ENCODE data around the gene ADGRL2. TPM values are rescaled to one million over a fixed set of nuclear protein-coding genes. Genes with fewer than 3 reads are reported as not detected.

ADGRL2 gene
- total and polyA plus RNA-seq, 2 donors (not counting 3 experiments of a cell fraction or from before 2014, with no cell fraction given) = 32.7 to 46.1 TPM

DNA sequence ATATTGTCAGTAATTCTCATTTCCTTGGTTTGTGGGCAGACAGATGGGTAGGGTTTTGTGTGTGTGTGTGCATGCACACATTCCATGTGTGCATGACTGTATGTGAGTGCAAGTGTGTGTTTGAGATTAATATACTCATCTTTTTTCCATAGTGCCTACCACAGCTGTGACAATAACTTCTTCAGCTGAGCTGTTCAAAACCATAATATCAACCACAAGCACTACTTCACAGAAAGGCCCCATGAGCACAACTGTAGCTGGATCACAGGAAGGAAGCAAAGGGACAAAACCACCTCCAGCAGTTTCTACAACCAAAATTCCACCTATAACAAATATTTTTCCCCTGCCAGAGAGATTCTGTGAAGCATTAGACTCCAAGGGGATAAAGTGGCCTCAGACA is 149.3 kb downstream of the ADGRL2 start:
- DNase-seq (ENCODE audit: low read depth, low spot score) (no peak), FAIRE-seq (no peak)
- Histone ChIP-seq H3K27ac (ENCODE audit: insufficient read depth, low read depth, low read length) (no peak overlapping the region), H3K27me3 (ENCODE audit: control insufficient read depth in 2 of 2, insufficient read depth in 2 of 2, low read length in 2 of 2) (no peaks in the 10 kb centered on the region), H4K20me1 (replicated peaks; ENCODE audit: control insufficient read depth, extremely low read depth, insufficient read depth, low read length) (no peaks in the 10 kb centered on the region), H2AFZ (ENCODE audit: low read depth, low read length) (no peak overlapping the region), H3K4me1 (ENCODE audit: control insufficient read depth, extremely low read depth, insufficient read depth, low read length) (no peaks in the 10 kb centered on the region), H3K79me2 (ENCODE audit: control insufficient read depth, insufficient read depth, low read length) (no peaks in the 10 kb centered on the region), H3K9me1 (replicated peaks; ENCODE audit: control insufficient read depth, extremely low read depth, insufficient read depth, low read length) (no peaks in the 10 kb centered on the region), H3K4me3 (replicated peaks in 1 of 3; ENCODE audit: insufficient read depth in 1 of 3, low read depth in 1 of 3, low read length in 3 of 3) (no peak overlapping the region), H3K9ac (replicated peaks; ENCODE audit: extremely low read depth, insufficient read depth, low read length) (no peak overlapping the region), H3K4me2 (ENCODE audit: insufficient read depth, low read length) (no peak overlapping the region), H3K36me3 (ENCODE audit: control insufficient read depth in 2 of 2, extremely low read depth in 1 of 2, insufficient read depth in 2 of 2, low read length in 2 of 2) (no peaks in the 10 kb centered on the region), H3K9me3 (replicated peaks; ENCODE audit: control insufficient read depth, insufficient read depth, low read length) (no peaks in the 10 kb centered on the region)
- TF ChIP-seq POLR2AphosphoS5 (IDR thresholded peaks at IDR 0.05; ENCODE audit: insufficient read depth, low read depth, low read length) (no peak), POLR2A (IDR thresholded peaks at IDR 0.05; ENCODE audit: low read depth, low read length) (no peak), MYC (IDR thresholded peaks at IDR 0.05; ENCODE audit: low read depth, low read length) (no peak), CTCF (IDR thresholded peaks at IDR 0.05; ENCODE audit: extremely low read depth in 1 of 2, insufficient read depth in 1 of 2, low read depth in 1 of 2, low read length in 2 of 2) (no peak)
- dilution Hi-C loops (cut with MboI; ENCODE audit: extremely low pct_ligation_motif_present, low sequenced_read_pairs) (no loop called here), intact Hi-C loops (cut with micrococcal nuclease) (no loop called here)
- POLR2A ChIA-PET = no interaction called here
- no TSS peak for BruUV-seq (replicated peaks)
- CTCF ChIA-PET = no interaction called here

DNA sequence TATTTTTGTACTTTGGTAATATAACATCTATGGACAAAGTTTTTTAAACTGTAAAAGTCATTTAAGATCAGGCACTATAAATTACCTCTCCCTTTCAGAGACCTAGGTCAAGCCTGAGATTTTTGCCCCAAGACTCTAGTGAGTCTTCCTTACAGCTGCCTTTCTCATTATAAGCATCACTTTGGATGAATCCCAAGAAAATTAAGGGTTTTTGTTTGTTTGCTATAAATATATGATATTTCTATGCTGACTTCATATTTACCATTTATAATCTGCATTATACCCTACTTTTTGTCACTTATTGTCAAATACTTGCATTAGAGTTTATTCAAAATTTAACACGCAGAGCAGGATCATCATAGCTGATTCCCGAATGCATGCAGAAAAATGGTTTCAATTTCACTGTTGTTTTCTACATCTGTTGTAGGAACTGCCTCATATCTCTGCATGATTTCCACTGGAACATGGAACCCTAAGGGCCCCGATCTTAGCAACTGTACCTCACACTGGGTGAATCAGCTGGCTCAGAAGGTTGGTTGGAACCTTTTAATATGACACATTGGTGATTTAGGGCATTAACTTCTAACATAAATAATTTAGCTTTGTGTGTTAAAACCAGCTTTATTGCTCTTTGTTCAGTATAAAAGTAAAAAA is 150.0 kb downstream of the ADGRL2 start:
- H3K27ac ChIP-seq (ENCODE audit: insufficient read depth, low read depth, low read length) = no peak overlapping the region
- no TSS peak for BruUV-seq (replicated peaks)
- no peak overlapping the region for H3K4me3 ChIP-seq (replicated peaks in 1 of 3; ENCODE audit: insufficient read depth in 1 of 3, low read depth in 1 of 3, low read length in 3 of 3)
- no peaks in the 10 kb centered on the region for H4K20me1 ChIP-seq (replicated peaks; ENCODE audit: control insufficient read depth, extremely low read depth, insufficient read depth, low read length)
- intact Hi-C loops (cut with micrococcal nuclease) (no loop called here), dilution Hi-C loops (cut with MboI; ENCODE audit: extremely low pct_ligation_motif_present, low sequenced_read_pairs) (no loop called here)
- H3K4me2 ChIP-seq (ENCODE audit: insufficient read depth, low read length) = no peak overlapping the region
- H2AFZ ChIP-seq (ENCODE audit: low read depth, low read length) = no peak overlapping the region
- DNase-seq (ENCODE audit: low read depth, low spot score) (no peak), FAIRE-seq (no peak)
- H3K9me3 ChIP-seq (replicated peaks; ENCODE audit: control insufficient read depth, insufficient read depth, low read length) = no peaks in the 10 kb centered on the region
- no peaks in the 10 kb centered on the region for H3K4me1 ChIP-seq (ENCODE audit: control insufficient read depth, extremely low read depth, insufficient read depth, low read length)
- H3K9me1 ChIP-seq (replicated peaks; ENCODE audit: control insufficient read depth, extremely low read depth, insufficient read depth, low read length) = no peaks in the 10 kb centered on the region
- TF ChIP-seq GATA2 (IDR thresholded peaks at IDR 0.05; ENCODE audit: insufficient read depth, insufficient read length, low read depth, low read length) (no peak), FOS (IDR thresholded peaks at IDR 0.05; ENCODE audit: borderline replicate concordance, insufficient read depth, low read length) (no peak), JUN (IDR thresholded peaks at IDR 0.05; ENCODE audit: borderline replicate concordance, insufficient read depth, insufficient read length, low read depth) (no peak), MYC (IDR thresholded peaks at IDR 0.05; ENCODE audit: low read depth, low read length) (no peak), EZH2 (IDR thresholded peaks at IDR 0.05; ENCODE audit: borderline replicate concordance, low read depth, low read length, severe bottlenecking) (no peak), CTCF (IDR thresholded peaks at IDR 0.05; ENCODE audit: extremely low read depth in 1 of 2, insufficient read depth in 1 of 2, low read depth in 1 of 2, low read length in 2 of 2) (no peak), MAX (IDR thresholded peaks at IDR 0.05; ENCODE audit: insufficient read depth, insufficient read length) (no peak), POLR2AphosphoS5 (IDR thresholded peaks at IDR 0.05; ENCODE audit: insufficient read depth, low read depth, low read length) (no peak), POLR2A (IDR thresholded peaks at IDR 0.05; ENCODE audit: low read depth, low read length) (no peak)
- H3K36me3 ChIP-seq (ENCODE audit: control insufficient read depth in 2 of 2, extremely low read depth in 1 of 2, insufficient read depth in 2 of 2, low read length in 2 of 2) = no peaks in the 10 kb centered on the region
- POLR2A ChIA-PET = no interaction called here
- H3K79me2 ChIP-seq (ENCODE audit: control insufficient read depth, insufficient read depth, low read length) = no peaks in the 10 kb centered on the region
- no peak overlapping the region for H3K9ac ChIP-seq (replicated peaks; ENCODE audit: extremely low read depth, insufficient read depth, low read length)
- CTCF ChIA-PET = interaction anchor here (0.8 kb wide), 1 partner anchor 401 kb away, joined by 3 read pairs; no protein-coding TSS in a partner anchor
- no peaks in the 10 kb centered on the region for H3K27me3 ChIP-seq (ENCODE audit: control insufficient read depth in 2 of 2, insufficient read depth in 2 of 2, low read length in 2 of 2)
